H7 (cell line): Measurements from ENCODE around the gene SLC22A2. TPM values are rescaled to one million over a fixed set of nuclear protein-coding genes. Genes with fewer than 3 reads are reported as not detected.

Experiments
- DNase-seq: peaks from one replicate; pipeline ENCODE4 v3.0.0; 2012
- H3K27me3 ChIP-seq: 2 replicates; pipeline ENCODE4 v1.6.0; 2011; ENCODE audit warnings: mild to moderate bottlenecking, low read length; ENCODE audit not compliant: control insufficient read depth, insufficient read depth
- H3K36me3 ChIP-seq: replicated peaks from 2 replicates; pipeline ENCODE4 v1.5.1; 2011; ENCODE audit warnings: low read length; ENCODE audit not compliant: control insufficient read depth, insufficient read depth
- H3K4me3 ChIP-seq: 2 replicates; pipeline ENCODE4 v1.5.1; 2011; ENCODE audit warnings: low read depth, mild to moderate bottlenecking, control low read depth, low read length, moderate library complexity; ENCODE audit not compliant: insufficient read depth
- total RNA-seq: library from RNA; depleted of rRNA; stranded (reverse); fragments of >200 nt; shearing (Covaris generic); gene quantifications from 2 replicates; pipeline ENCODE4 v1.2.3, GENCODE V29; 2014

The SLC22A2 gene
- total RNA-seq, 1 experiment from 2014 or later: 0.42 TPM

GRCh38 chr6:160222491-160222890 is 36.1 kb downstream of the SLC22A2 start:
- no peak overlapping the region for H3K4me3 ChIP-seq
- peak; percentile 49 for DNase-seq

GRCh38 chr6:160221918-160222317 is 36.7 kb downstream of the SLC22A2 start:
- Histone ChIP-seq H3K27me3 (no peaks in the 10 kb centered on the region), H3K4me3 (no peak overlapping the region), H3K36me3 (no peaks in the 10 kb centered on the region)
- DNase-seq: no peak

More at GRCh38 chr6:160222491-160222890, 36.1 kb downstream of the SLC22A2 start:
- Histone ChIP-seq H3K27me3 (no peaks in the 10 kb centered on the region), H3K36me3 (no peaks in the 10 kb centered on the region)

- Histone ChIP-seq H3K4me3 (no peak overlapping the region), H3K27me3 (no peaks in the 10 kb centered on the region), H3K36me3 (no peaks in the 10 kb centered on the region)
- DNase-seq: no peak
Measured at GRCh38 chr6:160221423-160221822, 37.2 kb downstream of the SLC22A2 start.

- DNase-seq: no peak
- no peak overlapping the region for H3K4me3 ChIP-seq
- H3K36me3 ChIP-seq: no peaks in the 10 kb centered on the region
- no peaks in the 10 kb centered on the region for H3K27me3 ChIP-seq
Measured at GRCh38 chr6:160218810-160219209, 39.8 kb downstream of the SLC22A2 start.

- no peak for DNase-seq
- no peak overlapping the region for H3K4me3 ChIP-seq
- no peaks in the 10 kb centered on the region for H3K27me3 ChIP-seq
- no peaks in the 10 kb centered on the region for H3K36me3 ChIP-seq
Measured at GRCh38 chr6:160217863-160218262, 40.8 kb downstream of the SLC22A2 start.

GRCh38 chr6:160217073-160217472 is 41.5 kb downstream of the SLC22A2 start:
- no peak overlapping the region for H3K4me3 ChIP-seq
- no peak for DNase-seq
- no peaks in the 10 kb centered on the region for H3K27me3 ChIP-seq
- no peaks in the 10 kb centered on the region for H3K36me3 ChIP-seq

GRCh38 chr6:160215232-160215631 is 43.4 kb downstream of the SLC22A2 start:
- Histone ChIP-seq H3K27me3 (no peaks in the 10 kb centered on the region), H3K4me3 (no peak overlapping the region), H3K36me3 (no peaks in the 10 kb centered on the region)
- no peak for DNase-seq

GRCh38 chr6:160207618-160208017 is 51.0 kb downstream of the SLC22A2 start:
- H3K4me3 ChIP-seq: no peak overlapping the region
- H3K36me3 ChIP-seq: no peaks in the 10 kb centered on the region
- H3K27me3 ChIP-seq: no peaks in the 10 kb centered on the region
- DNase-seq: no peak

- no peak overlapping the region for H3K4me3 ChIP-seq
- no peak for DNase-seq
- no peaks in the 10 kb centered on the region for H3K36me3 ChIP-seq
- no peaks in the 10 kb centered on the region for H3K27me3 ChIP-seq
Measured at GRCh38 chr6:160204710-160205109, 53.9 kb downstream of the SLC22A2 start.

- Histone ChIP-seq H3K36me3 (no peaks in the 10 kb centered on the region), H3K27me3 (no peaks in the 10 kb centered on the region), H3K4me3 (no peak overlapping the region)
- no peak for DNase-seq
Measured at GRCh38 chr6:160203953-160204352, 54.7 kb downstream of the SLC22A2 start.

- H3K27me3 ChIP-seq: no peaks in the 10 kb centered on the region
- H3K36me3 ChIP-seq: no peaks in the 10 kb centered on the region
- DNase-seq: no peak
- no peak overlapping the region for H3K4me3 ChIP-seq
Measured at GRCh38 chr6:160203522-160203921, 55.1 kb downstream of the SLC22A2 start.

GRCh38 chr6:160203076-160203475 is 55.5 kb downstream of the SLC22A2 start:
- Histone ChIP-seq H3K4me3 (no peak overlapping the region), H3K36me3 (no peaks in the 10 kb centered on the region), H3K27me3 (no peaks in the 10 kb centered on the region)
- no peak for DNase-seq

GRCh38 chr6:160202411-160202810 is 56.2 kb downstream of the SLC22A2 start:
- no peak overlapping the region for H3K4me3 ChIP-seq
- no peak for DNase-seq
- H3K36me3 ChIP-seq: no peaks in the 10 kb centered on the region
- no peaks in the 10 kb centered on the region for H3K27me3 ChIP-seq

GRCh38 chr6:160201061-160201460 is 57.6 kb downstream of the SLC22A2 start:
- DNase-seq: no peak
- H3K27me3 ChIP-seq: no peaks in the 10 kb centered on the region
- no peak overlapping the region for H3K4me3 ChIP-seq
- H3K36me3 ChIP-seq: no peaks in the 10 kb centered on the region

- no peaks in the 10 kb centered on the region for H3K36me3 ChIP-seq
- DNase-seq: no peak
- H3K4me3 ChIP-seq: no peak overlapping the region
- H3K27me3 ChIP-seq: no peaks in the 10 kb centered on the region
Measured at GRCh38 chr6:160198606-160199211, 59.9 kb downstream of the SLC22A2 start.

GRCh38 chr6:160197662-160198061 is 61.0 kb downstream of the SLC22A2 start:
- no peak overlapping the region for H3K4me3 ChIP-seq
- no peaks in the 10 kb centered on the region for H3K27me3 ChIP-seq
- no peaks in the 10 kb centered on the region for H3K36me3 ChIP-seq
- DNase-seq: no peak
